Nephron progenitor cell (in vitro differentiated cells): Measurements from ENCODE around the gene ADPRHL1.
A peak's percentile ranks its signal among the peaks of the same experiment; 100 is the strongest.

Experiments used
- DNase-seq: peaks from one replicate; pipeline ENCODE4 v3.0.0; 2021
- H3K27ac Mint-ChIP-seq: 2 replicates; pipeline ENCODE4 v1.8.0; 2021; ENCODE audit warnings: mild to moderate bottlenecking, moderate library complexity, mixed read lengths
- H3K27me3 Mint-ChIP-seq: 2 replicates; pipeline ENCODE4 v1.8.0; 2021; ENCODE audit warnings: mild to moderate bottlenecking, low read depth, mixed read lengths; ENCODE audit not compliant: poor library complexity
- H3K36me3 Mint-ChIP-seq: 2 replicates; pipeline ENCODE4 v1.8.0; 2021; ENCODE audit warnings: low read depth, mixed read lengths
- H3K4me1 Mint-ChIP-seq: 2 replicates; pipeline ENCODE4 v1.8.0; 2021; ENCODE audit warnings: mixed read lengths
- H3K4me3 Mint-ChIP-seq: 2 replicates; pipeline ENCODE4 v1.8.0; 2021; ENCODE audit warnings: mild to moderate bottlenecking, moderate library complexity, mixed read lengths
- H3K9me3 Mint-ChIP-seq: 2 replicates; pipeline ENCODE4 v1.8.0; 2021; ENCODE audit warnings: mild to moderate bottlenecking, moderate library complexity, mixed read lengths
- CTCF ChIP-seq: fragments of 200-600 bp; sonication (generic); IDR thresholded peaks from 2 replicates; pipeline ENCODE4 v1.5.0; 2021; ENCODE audit warnings: antibody characterized with exemption

ADPRHL1 gene

GRCh38 chr13:113430378-113431110 is 22.7 kb downstream of the ADPRHL1 start:
- H3K27ac Mint-ChIP-seq: no peak overlapping the region

GRCh38 chr13:113429608-113429985 is 23.7 kb downstream of the ADPRHL1 start:
- peaks cover 4% of the 10 kb centered on the region for H3K36me3 Mint-ChIP-seq
- H3K4me1 Mint-ChIP-seq: peaks cover 17% of the 10 kb centered on the region
- no peaks in the 10 kb centered on the region for H3K27me3 Mint-ChIP-seq
- TF ChIP-seq CTCF: no peak
- peak overlapping the region; percentile 80 for H3K27ac Mint-ChIP-seq
- no peak overlapping the region for H3K4me3 Mint-ChIP-seq
- no peaks in the 10 kb centered on the region for H3K9me3 Mint-ChIP-seq
- DNase-seq: no peak

More at GRCh38 chr13:113430378-113431110, 22.7 kb downstream of the ADPRHL1 start:
- DNase-seq: no peak
- Mint-ChIP-seq H3K36me3 (peaks cover 4% of the 10 kb centered on the region), H3K4me1 (peaks cover 17% of the 10 kb centered on the region), H3K27me3 (no peaks in the 10 kb centered on the region), H3K9me3 (no peaks in the 10 kb centered on the region), H3K4me3 (no peak overlapping the region)
- TF ChIP-seq CTCF: no peak

- Mint-ChIP-seq H3K27ac (peak overlapping the region; percentile 80), H3K27me3 (no peaks in the 10 kb centered on the region), H3K4me1 (peaks cover 17% of the 10 kb centered on the region), H3K36me3 (peaks cover 4% of the 10 kb centered on the region), H3K9me3 (no peaks in the 10 kb centered on the region), H3K4me3 (no peak overlapping the region)
- DNase-seq: no peak
- TF ChIP-seq CTCF: no peak
Measured at GRCh38 chr13:113428871-113429607, 24.2 kb downstream of the ADPRHL1 start.

- TF ChIP-seq CTCF: no peak
- Mint-ChIP-seq H3K27ac (peak overlapping the region; percentile 91), H3K9me3 (no peaks in the 10 kb centered on the region), H3K36me3 (peaks cover 4% of the 10 kb centered on the region), H3K27me3 (no peaks in the 10 kb centered on the region), H3K4me3 (no peak overlapping the region), H3K4me1 (peaks cover 20% of the 10 kb centered on the region)
- no peak for DNase-seq
Measured at GRCh38 chr13:113428469-113428865, 24.8 kb downstream of the ADPRHL1 start.

GRCh38 chr13:113427562-113428468 is 25.5 kb downstream of the ADPRHL1 start:
- TF ChIP-seq CTCF: no peak
- no peak for DNase-seq
- no peaks in the 10 kb centered on the region for H3K27me3 Mint-ChIP-seq
- peaks cover 26% of the 10 kb centered on the region for H3K4me1 Mint-ChIP-seq
- H3K4me3 Mint-ChIP-seq: no peak overlapping the region
- H3K9me3 Mint-ChIP-seq: no peaks in the 10 kb centered on the region
- H3K27ac Mint-ChIP-seq: peak overlapping the region; percentile 91
- peaks cover 4% of the 10 kb centered on the region for H3K36me3 Mint-ChIP-seq
